Measurements from ENCODE around the gene SCAPER. TPM values are rescaled to one million over a fixed set of nuclear protein-coding genes. Genes with fewer than 3 reads are reported as not detected.
"Not testable (repeated sequence)": the region's sequence is repeated elsewhere in the genome, so short reads cannot be mapped to it uniquely, and the experiment has no call there.

Gene SCAPER
- total and polyA plus RNA-seq, 10 of the 15 experiments (the other 5 are each of a cell fraction or from before 2014, with no cell fraction given): 1.0 to 7.7 (median 3.9) TPM

GRCh38 chr15:76439542-76439941 is 465.6 kb downstream of the SCAPER start:
- intact Hi-C loops (cut with micrococcal nuclease; ENCODE audit: unreplicated experiment) (no loop called here), in situ Hi-C loops (cut with MboI) (no loop called here)

GRCh38 chr15:76433798-76434400 is 471.2 kb downstream of the SCAPER start:
- no peaks in the 10 kb centered on the region for H3K27me3 ChIP-seq (replicated peaks in 1 of 2; ENCODE audit: control insufficient read depth in 2 of 2, insufficient read depth in 2 of 2, low read length in 1 of 2)
- ChIA-PET POLR2A (no interaction called here), RAD21 (ENCODE audit: unreplicated experiment) (no interaction called here), CTCF (interaction anchor here (0.8 kb wide), 1 partner anchor 243 kb away, joined by 3 read pairs; no protein-coding TSS in a partner anchor), SMC1A (ENCODE audit: uncharacterized antibody, unreplicated experiment) (no interaction called here)
- ATAC-seq: no peak
- H3K4me1 ChIP-seq (ENCODE audit: control insufficient read depth, insufficient read depth, low read length): no peaks in the 10 kb centered on the region
- no peak for TF ChIP-seq IRF5 (IDR thresholded peaks at IDR 0.05; ENCODE audit: borderline replicate concordance)
- TF ChIP-seq MYC (IDR thresholded peaks at IDR 0.05; ENCODE audit: insufficient read depth, insufficient read length, insufficient replicate concordance, low read length, severe bottlenecking): no peak
- no peak for TF ChIP-seq NFIC (IDR thresholded peaks at IDR 0.05; ENCODE audit: low read depth, low read length)
- TF ChIP-seq PAX5 (IDR thresholded peaks at IDR 0.05; ENCODE audit: borderline replicate concordance, low read depth, low read length): no peak
- H3K4me2 ChIP-seq (ENCODE audit: control insufficient read depth, insufficient read depth): no peak overlapping the region
- no peaks in the 10 kb centered on the region for H4K20me1 ChIP-seq (ENCODE audit: control insufficient read depth, insufficient read depth)
- H3K79me2 ChIP-seq (ENCODE audit: control insufficient read depth, insufficient read depth, low read length): no peaks in the 10 kb centered on the region
- in situ Hi-C loops (cut with MboI) (no loop called here), intact Hi-C loops (cut with micrococcal nuclease; ENCODE audit: unreplicated experiment) (no loop called here)
- H3K27ac ChIP-seq (ENCODE audit: control insufficient read depth, insufficient read depth): no peak overlapping the region
- no peak overlapping the region for H3K4me3 ChIP-seq
- no peak overlapping the region for H3K9ac ChIP-seq (ENCODE audit: control insufficient read depth, insufficient read depth, low read length)
- no peaks in the 10 kb centered on the region for H3K36me3 ChIP-seq (ENCODE audit: control insufficient read depth in 2 of 2, insufficient read depth in 2 of 2, low read length in 1 of 2)
- no peak for FAIRE-seq
- BruUV-seq (replicated peaks): no TSS peak
- WGBS (ENCODE audit: insufficient coverage, insufficient replicate concordance, low lambda C conversion rate, missing lambda C conversion rate): 2% methylated on average over 3 of the region's 3 CpGs
- H2AFZ ChIP-seq (ENCODE audit: control insufficient read depth, low read depth, low read length): no peak overlapping the region
- DNase-seq (ENCODE audit: low read depth, low spot score): no peak
- H3K9me3 ChIP-seq (replicated peaks; ENCODE audit: control insufficient read depth, insufficient read depth, low read length): no peaks in the 10 kb centered on the region; the same call in 2 of the 3 replicates

More at GRCh38 chr15:76439542-76439941, 465.6 kb downstream of the SCAPER start:
- Histone ChIP-seq H3K79me2 (ENCODE audit: control insufficient read depth, insufficient read depth, low read length) (no peaks in the 10 kb centered on the region), H3K4me3 (no peak overlapping the region), H2AFZ (ENCODE audit: control insufficient read depth, low read depth, low read length) (no peak overlapping the region), H3K4me2 (ENCODE audit: control insufficient read depth, insufficient read depth) (no peak overlapping the region), H3K27ac (ENCODE audit: control insufficient read depth, insufficient read depth) (no peak overlapping the region), H3K36me3 (ENCODE audit: control insufficient read depth in 2 of 2, insufficient read depth in 2 of 2, low read length in 1 of 2) (no peaks in the 10 kb centered on the region), H3K27me3 (replicated peaks in 1 of 2; ENCODE audit: control insufficient read depth in 2 of 2, insufficient read depth in 2 of 2, low read length in 1 of 2) (no peaks in the 10 kb centered on the region), H4K20me1 (ENCODE audit: control insufficient read depth, insufficient read depth) (no peaks in the 10 kb centered on the region), H3K9me3 (replicated peaks; ENCODE audit: control insufficient read depth, insufficient read depth, low read length) (no peaks in the 10 kb centered on the region), H3K4me1 (ENCODE audit: control insufficient read depth, insufficient read depth, low read length) (no peaks in the 10 kb centered on the region), H3K9ac (ENCODE audit: control insufficient read depth, insufficient read depth, low read length) (no peak overlapping the region)
- ATAC-seq (no peak), DNase-seq (ENCODE audit: low read depth, low spot score) (no peak), FAIRE-seq (no peak)
- ChIA-PET CTCF (no interaction called here), SMC1A (ENCODE audit: uncharacterized antibody, unreplicated experiment) (no interaction called here), RAD21 (ENCODE audit: unreplicated experiment) (no interaction called here), POLR2A (no interaction called here)
- no TSS peak for BruUV-seq (replicated peaks)
- no peak for TF ChIP-seq BCL11A (IDR thresholded peaks at IDR 0.05; ENCODE audit: low read depth, low read length)

DNA sequence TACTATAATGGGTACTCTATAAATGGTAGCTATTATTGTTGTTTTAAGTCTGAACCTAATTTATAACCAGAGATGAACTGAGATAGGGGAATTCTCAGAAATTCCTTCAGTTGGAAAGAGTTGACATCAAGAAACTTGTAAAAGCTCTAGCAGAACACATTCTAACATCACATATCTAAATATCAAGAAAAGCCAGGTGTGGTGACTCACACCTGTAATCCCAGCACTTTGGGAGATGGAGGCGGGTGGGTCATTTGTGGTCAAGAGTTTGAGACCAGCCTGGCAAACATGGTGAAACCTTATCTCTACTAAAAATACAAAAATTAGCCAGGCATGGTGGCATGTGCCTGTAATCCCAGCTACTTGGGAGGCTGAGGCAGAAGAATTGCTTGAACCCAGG is 472.1 kb downstream of the SCAPER start:
- H3K9ac ChIP-seq (ENCODE audit: control insufficient read depth, insufficient read depth, low read length); in situ Hi-C loops (cut with MboI); BruUV-seq (replicated peaks); DNase-seq (ENCODE audit: low read depth, low spot score); RAD21 ChIA-PET (ENCODE audit: unreplicated experiment); H3K27me3 ChIP-seq (replicated peaks in 1 of 2; ENCODE audit: control insufficient read depth in 2 of 2, insufficient read depth in 2 of 2, low read length in 1 of 2); intact Hi-C loops (cut with micrococcal nuclease; ENCODE audit: unreplicated experiment); H3K27ac ChIP-seq (ENCODE audit: control insufficient read depth, insufficient read depth); SMC1A ChIA-PET (ENCODE audit: uncharacterized antibody, unreplicated experiment); H2AFZ ChIP-seq (ENCODE audit: control insufficient read depth, low read depth, low read length); H4K20me1 ChIP-seq (ENCODE audit: control insufficient read depth, insufficient read depth); H3K36me3 ChIP-seq (ENCODE audit: control insufficient read depth in 2 of 2, insufficient read depth in 2 of 2, low read length in 1 of 2); H3K4me3 ChIP-seq; POLR2A ChIA-PET; CTCF ChIA-PET; FAIRE-seq; H3K4me2 ChIP-seq (ENCODE audit: control insufficient read depth, insufficient read depth); ATAC-seq; H3K79me2 ChIP-seq (ENCODE audit: control insufficient read depth, insufficient read depth, low read length); H3K9me3 ChIP-seq (replicated peaks; ENCODE audit: control insufficient read depth, insufficient read depth, low read length); H3K4me1 ChIP-seq (ENCODE audit: control insufficient read depth, insufficient read depth, low read length): not testable (repeated sequence)
- 100% methylated on average over 1 of the region's 1 CpG for WGBS (ENCODE audit: insufficient coverage, insufficient replicate concordance, low lambda C conversion rate, missing lambda C conversion rate)

Data from GM12878 (cell line).